GM10847 (cell line): Measurements from ENCODE around the gene GRIP2.

Source experiments
- POLR2A ChIP-seq: IDR thresholded peaks from 2 replicates; pipeline ENCODE4 v1.6.1; 2011; ENCODE audit not compliant: insufficient read length; ENCODE audit errors: extremely low read depth

Gene GRIP2

DNA sequence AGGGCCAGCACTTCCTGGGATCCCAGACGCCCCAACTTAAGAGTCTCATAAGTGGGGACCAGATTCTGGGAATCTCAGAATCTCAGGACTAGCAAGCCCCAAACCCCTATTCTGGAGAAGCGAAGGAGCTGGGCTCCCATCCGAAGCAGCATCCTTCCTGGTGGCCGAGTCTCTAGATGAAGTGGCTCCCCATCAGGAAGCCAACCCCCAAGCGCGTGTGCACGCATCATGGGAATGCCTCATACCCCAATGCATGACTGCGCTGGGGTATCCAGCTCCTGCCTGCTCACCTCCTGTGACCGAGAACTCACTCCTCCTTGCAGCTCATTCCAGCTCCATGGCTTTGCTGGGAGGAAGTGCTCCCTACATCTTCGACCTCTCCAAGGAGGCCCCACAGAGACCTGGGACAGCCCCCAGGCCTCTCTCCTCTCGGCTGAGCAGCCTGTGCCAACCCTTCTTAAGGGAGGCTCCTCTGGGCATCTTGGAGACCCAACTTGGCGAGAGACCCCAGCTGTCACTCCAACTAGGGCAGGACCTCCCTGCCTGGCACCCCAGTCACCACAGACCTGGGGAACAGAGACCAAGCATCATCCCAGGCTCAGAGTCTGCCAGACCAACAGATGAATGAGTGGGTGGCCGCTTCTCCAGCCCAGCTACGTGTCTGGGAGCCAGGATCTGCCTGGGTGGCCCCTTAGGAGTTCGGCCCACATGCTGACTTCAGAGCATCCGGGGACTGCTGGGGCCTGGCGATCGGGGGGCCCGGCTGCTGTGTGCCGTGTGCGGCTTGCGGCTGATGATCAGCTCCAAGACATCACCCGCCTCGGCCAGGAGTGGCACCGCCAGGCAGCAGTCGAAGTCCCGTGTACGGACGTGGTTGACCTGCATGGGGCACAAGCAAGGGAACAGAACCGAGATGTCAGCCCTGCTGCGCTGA lies 46.9 kb downstream of the GRIP2 start:
- TF ChIP-seq POLR2A: no peak

DNA sequence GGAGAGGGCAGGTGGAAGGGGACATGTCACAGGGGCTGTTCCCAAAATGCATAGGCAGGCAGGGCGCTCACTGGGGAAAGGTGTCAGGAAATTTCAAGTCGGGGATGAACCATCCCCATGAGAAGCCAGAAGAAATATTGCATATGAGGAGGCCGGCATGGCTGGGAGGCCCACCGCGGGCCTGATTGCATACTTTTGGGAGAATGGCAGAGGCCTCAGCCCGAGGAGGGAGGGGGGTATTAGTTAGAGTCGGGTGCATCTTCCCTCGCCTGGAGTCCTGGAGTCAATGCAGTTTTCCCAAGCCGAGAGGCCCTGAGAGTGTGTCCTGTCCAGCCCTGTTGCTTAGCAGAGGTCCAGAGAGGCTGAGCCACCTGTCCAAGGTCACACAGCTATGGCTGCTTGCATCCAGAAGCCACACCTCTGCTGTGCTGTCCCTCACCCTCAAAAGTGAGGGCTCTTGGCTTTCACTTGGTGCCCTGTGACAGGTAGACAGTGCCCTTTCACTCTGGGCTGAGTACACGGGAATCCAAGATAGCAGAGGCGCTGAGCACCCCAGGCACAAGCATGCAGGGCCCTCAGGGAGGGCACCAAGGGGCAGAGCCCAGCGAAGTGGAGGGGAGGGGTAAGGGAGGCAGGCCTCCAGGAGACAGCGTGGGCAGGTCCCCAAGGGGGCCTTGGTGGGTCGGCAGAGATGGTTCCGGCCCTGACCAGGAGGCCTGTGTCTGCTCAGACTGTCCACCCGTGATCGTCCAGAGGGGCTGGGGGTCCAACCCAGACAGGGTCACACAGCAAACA lies 48.5 kb downstream of the GRIP2 start:
- no peak for TF ChIP-seq POLR2A

DNA sequence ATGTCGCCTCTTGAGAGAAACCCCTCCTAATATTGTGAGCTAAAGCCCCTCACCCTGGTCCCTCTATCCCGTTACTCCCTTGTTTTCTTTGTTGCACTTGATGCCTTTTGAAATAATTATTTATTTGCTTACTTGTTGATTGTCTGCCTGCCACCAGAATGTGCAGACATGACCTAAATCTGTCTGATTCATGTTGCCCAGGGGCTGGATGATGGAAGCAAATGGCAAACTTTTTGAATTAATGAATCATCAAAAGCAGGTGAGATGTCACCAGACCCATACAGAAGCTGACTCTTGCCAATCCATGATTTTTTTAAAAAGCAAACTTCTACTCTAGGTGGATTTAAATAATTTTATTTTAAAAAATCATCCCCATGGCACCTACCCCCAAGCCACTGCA lies 49.3 kb downstream of the GRIP2 start:
- no peak for TF ChIP-seq POLR2A

DNA sequence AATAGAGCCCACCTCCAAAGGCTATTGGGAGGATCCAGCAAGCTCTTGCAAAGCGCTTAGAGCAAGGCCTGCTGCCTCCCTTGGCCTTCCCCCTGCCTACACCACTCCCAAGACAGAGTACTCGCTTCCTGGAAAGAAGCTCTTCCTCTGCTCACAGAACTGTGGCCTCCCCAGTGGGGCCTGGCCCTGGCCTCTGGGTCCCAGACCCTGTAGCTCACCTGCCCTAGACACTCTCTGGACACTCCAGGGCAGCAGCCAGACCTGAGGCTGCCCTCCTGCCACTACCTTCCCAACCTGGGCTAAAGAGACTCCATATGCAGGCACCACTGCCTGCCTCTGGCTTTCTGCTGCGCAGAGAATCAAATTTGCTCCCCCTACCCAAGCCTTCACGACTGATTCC lies 49.9 kb downstream of the GRIP2 start:
- TF ChIP-seq POLR2A: no peak

DNA sequence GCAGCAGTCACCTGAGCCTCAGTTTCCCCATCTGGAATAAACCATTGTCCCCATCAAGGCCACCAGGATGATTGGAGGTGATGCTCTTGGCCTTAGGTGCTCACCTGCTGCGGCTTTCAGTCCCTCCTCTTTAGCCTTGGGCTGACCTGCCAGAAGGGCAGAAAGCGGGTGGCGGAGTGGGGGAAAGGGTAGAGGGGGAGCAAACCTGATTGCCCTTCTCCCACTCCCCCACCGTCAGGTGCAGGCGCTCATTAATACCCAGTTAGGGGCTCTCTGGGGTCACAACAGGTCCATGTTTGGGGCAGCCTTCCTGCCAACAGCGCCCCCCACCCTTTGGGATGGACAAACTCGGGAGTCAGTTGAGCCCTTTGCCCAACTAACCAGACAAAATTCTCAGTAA lies 50.5 kb downstream of the GRIP2 start:
- TF ChIP-seq POLR2A: no peak

DNA sequence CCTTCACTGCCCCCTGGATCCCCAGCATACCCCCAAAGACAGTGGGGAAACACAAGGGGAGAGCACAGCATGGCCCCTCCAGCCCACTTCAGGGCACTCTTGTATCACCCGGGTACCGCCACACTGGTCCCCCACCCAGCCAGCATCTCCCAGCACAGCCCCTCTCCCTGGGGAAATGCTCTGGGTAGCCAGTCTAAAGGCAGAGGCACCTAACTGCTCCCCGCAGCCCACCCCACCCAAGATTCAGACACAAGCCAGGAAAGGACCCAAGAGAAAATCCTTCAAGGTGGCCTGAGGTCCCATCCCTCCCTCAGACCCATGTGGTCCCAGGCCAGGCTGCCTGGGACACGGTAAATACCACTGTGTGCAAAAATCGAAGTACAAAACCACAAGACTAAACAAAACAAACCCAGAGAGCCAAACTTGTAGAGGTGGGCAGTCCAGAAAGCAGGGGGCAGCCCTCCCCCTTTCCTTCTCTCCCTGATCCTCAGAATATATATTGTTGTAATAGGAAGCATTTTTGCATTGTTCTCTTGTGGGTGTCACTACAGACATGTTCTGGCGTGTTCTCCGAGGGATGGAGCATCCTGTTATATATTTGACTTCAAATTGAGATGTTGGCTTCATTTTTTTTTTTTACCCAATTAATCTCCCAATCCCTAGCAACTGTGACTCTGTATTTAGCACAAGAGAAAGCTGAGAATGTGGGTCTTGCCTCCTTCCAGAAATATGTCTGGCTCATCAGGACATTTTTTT lies 51.7 kb downstream of the GRIP2 start:
- TF ChIP-seq POLR2A: no peak

DNA sequence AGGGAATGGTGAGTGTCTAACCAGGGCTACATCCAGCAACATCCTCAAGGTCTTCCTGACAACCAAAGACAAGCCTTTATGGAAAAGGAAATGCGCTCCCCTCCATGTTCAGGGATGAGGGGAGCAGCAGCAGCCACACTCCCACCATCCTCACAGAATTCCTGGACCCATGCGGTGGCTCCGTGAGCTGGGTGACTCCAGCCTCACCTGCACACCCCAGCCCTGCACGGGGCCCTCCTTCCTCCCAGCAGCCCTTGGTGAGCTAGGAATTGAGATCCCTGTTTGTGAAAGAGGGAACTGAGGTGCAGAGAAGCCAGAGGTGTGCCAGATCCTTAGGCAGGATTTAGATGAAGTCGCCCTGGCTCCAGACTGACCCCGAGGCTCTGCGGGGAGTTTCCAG lies 52.3 kb downstream of the GRIP2 start:
- no peak for TF ChIP-seq POLR2A

DNA sequence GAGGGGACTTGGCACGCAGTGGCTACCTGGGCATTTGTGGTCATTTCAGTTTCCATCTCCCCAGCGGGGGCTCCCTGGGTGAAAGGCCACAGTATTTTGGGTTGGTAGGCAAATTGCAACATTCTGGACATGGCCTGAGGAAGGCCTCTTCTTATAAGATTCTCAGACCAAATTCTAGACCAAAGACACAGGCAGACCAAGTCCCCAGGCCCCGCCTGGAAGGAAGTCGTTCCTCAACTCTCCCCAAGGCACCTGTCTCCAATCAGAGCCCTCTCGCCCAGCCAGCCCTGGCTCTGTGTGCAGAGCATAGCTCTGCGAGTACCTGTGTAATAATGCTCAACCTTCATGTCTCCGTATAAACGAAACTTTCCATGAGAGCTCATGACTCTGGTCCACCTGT lies 53.1 kb downstream of the GRIP2 start:
- TF ChIP-seq POLR2A: no peak

DNA sequence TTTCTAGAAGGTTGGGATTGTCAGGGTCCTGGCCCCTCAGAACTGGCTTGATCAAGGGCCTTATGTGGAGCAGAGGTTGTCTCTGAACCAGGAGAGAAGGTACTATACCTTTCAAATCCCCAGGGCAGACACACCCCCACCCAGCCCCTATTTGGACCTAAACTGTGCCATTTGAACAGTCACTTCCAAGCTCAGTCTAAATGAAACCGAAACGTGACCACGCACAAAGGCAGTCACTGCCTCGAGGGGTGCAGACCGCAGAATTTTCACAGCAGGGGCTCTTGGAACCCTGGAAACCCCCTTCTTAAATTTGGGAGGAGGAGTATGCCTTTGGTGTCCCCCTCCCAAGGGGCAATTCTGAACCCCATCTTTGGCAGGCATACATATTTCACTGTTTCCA lies 53.7 kb downstream of the GRIP2 start:
- TF ChIP-seq POLR2A: no peak

DNA sequence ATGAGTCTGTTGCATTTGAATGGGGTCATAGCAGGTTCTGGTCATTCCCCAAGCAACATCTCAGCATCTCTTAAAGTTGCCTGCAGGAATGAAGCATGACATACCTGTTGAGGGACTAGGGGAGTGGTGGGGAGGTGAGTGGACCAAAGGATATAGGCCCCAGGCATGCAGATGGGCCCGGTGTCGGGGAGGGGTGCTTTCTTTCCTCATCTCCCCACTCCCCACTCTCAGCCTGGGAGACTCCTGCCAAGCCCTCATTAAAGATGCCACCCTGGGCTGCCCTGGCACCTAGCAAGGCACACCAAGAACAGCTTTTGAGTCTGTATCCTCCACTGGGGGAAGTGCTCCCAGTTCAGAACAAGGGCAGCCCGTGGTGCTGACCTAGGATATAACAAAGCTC lies 54.2 kb downstream of the GRIP2 start:
- TF ChIP-seq POLR2A: no peak

DNA sequence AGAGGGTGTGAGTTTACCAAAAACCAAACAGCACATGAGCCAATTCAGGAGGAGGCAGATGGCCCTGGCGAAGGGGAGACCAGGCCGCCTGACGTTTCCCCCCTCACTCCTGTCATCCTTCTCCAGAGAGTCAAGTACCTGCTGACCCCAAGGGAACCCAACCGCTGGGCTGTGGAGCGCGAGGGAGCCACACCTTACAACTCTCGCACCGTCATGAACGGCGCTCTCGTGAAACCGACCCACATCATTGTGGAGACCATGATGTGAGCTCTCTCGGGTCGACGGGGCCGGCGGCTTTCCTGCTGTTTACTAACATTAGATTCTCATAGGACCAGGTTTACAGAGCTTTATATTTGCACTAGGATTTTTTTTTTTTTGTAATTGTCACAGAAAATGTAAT lies 55.4 kb downstream of the GRIP2 start:
- TF ChIP-seq POLR2A: no peak

DNA sequence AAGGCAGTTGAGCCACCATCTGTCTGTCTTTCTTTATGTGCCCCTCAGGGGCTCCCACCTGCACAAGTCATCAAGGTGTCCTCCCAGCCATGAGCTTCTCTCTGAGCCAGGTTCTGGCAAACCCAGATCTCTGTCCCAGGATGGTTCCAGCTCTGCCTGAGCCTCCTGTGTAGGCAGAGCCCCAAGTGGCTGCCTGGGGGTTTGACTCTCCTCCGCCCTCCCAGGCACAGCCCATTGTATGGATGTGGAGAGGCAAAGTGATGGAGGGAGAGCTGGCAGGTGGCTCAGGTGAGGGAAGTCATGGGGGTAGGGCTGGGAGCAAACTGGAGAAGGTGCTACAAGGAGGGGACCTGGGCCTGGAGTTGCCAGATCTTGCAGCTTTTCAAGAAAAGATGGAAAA lies 56.9 kb downstream of the GRIP2 start:
- no peak for TF ChIP-seq POLR2A

DNA sequence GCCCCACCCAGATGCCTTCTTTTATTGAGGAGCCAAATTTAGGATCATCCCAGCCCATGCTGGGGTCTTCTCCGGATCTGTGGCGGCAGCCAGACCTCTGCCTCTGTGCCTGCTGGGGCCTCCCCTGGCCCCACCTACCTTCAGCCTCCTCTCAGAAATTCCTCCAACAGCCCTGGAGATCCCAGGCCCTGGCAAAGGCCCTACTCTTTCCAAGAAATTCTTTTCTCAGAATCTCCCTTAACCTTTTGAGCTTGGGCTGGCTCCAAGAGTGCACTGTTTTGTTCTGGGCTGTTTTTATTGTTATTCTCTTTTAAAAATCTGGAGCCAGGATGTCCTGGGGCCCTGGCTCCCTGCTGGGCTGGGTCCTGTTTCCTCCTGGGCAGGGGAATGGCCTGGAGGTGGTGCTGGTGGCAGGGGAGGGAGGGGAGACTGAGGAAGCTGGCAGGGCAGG lies 57.8 kb downstream of the GRIP2 start:
- no peak for TF ChIP-seq POLR2A

DNA sequence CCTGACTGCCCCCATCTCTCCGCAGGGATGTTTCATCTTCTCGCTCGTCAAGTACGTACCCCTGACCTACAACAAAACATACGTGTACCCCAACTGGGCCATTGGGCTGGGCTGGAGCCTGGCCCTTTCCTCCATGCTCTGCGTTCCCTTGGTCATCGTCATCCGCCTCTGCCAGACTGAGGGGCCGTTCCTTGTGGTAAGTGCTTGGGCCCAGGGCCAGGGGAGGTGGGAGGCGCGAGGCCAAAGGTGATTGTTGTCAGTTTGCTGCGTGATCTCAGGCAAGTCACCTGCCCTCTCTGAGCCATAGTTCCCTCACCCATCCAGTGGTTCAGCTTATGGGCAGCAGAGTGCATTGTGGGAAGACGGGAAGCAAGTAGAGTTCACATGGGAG lies 58.5 kb downstream of the GRIP2 start:
- no peak for TF ChIP-seq POLR2A

DNA sequence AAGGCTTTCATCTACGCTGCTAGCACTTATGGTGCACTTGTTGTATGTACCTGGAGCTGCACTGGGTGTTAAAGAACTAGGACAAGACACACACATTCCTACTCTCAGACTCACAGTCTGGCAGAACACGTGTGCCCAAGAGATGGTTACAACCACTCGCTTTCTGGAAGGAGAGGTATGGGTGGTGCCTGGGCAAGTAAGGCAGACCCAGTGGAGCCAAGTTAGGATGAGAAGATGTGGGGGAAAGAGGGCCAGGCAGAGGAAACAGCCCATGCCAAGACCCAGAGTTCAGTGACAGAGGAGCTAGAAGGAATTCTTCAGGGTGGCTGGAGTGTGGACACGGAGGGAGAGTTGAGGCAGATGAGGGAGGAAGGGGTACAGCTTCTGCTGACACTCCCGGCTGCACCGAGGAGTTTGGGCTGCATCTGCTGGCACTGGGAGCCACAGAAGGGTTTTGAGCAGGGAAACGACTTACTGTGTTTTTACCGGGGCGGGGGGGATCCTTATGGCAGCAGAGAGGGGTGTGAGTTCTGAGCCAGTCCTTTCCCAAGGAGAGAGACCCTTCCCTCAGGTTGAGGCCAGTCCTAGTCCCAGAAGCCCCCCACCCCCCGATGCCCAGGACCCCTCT lies 59.0 kb downstream of the GRIP2 start:
- no peak for TF ChIP-seq POLR2A

DNA sequence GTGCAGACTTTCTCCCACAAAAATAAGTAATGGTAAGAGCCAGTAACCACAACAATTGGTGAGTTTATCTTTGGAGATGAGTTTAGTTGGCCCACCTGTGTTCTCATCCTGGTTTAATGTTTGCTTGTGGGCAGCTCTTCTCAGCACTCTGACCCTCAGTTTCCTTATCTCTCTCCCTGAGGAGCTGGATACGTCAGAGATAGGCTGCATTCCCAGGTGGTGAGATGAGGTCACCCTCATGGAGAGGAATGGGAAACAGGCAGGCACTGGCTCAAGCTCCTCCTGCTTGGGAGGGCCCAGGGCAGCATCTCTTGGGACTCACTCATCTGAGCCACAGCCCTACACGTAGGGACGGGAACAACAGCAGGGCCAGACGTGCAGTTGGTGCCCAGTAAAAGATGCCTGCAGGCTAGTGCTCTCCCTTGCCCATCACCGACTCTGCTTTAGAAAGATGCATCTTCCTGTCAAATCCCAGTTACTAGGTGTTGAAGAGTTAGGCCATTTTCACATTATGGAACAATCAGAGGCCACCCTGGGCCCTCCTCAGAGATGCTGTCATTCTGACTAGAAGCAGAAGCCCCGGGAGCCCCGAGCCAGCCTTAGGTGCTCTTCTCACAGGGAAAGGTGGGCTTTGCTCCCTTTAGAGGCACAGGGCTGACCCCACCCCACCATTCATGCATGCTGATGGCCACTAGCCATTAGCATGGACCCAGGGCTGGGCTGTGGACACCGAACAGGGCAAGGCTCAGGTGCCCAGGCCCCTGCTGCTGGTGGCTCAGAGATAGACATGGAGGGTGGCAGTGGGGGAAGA lies 59.7 kb downstream of the GRIP2 start:
- no peak for TF ChIP-seq POLR2A
